Neuronal stem cell (in vitro differentiated cells): ENCODE data around the gene RASL12.
"Not testable (repeated sequence)": the region's sequence is repeated elsewhere in the genome, so short reads cannot be mapped to it uniquely, and the experiment has no call there.

Experiments used
- DNase-seq: peaks from one replicate; pipeline ENCODE4 v3.0.0-alpha.2; 2013; ENCODE audit warnings: low spot score
- H2AFZ ChIP-seq: one replicate; pipeline ENCODE4 v1.6.1; 2013; ENCODE audit warnings: mild to moderate bottlenecking, low read length, inconsistent platforms
- H2AK5ac ChIP-seq: 2 replicates; pipeline ENCODE4 v1.6.1; 2013; ENCODE audit warnings: low read depth, mild to moderate bottlenecking, inconsistent platforms, low read length, moderate library complexity, mixed read lengths
- H2BK120ac ChIP-seq: 2 replicates; pipeline ENCODE4 v1.6.1; 2013; ENCODE audit warnings: low read depth, mild to moderate bottlenecking, inconsistent platforms, low read length, moderate library complexity, mixed read lengths
- H2BK12ac ChIP-seq: one replicate; pipeline ENCODE4 v1.6.1; 2013; ENCODE audit warnings: low read length, inconsistent platforms
- H2BK15ac ChIP-seq: 2 replicates; pipeline ENCODE4 v1.6.1; 2013; ENCODE audit warnings: mild to moderate bottlenecking, low read length, inconsistent platforms, mixed read lengths
- H2BK5ac ChIP-seq: one replicate; pipeline ENCODE4 v1.6.1; 2013; ENCODE audit warnings: inconsistent platforms, mild to moderate bottlenecking, low read length, moderate library complexity
- H3K14ac ChIP-seq: one replicate; pipeline ENCODE4 v1.6.1; 2013; ENCODE audit warnings: low read length, inconsistent platforms
- H3K18ac ChIP-seq: 2 replicates; pipeline ENCODE4 v1.6.1; 2013; ENCODE audit warnings: low read length, inconsistent platforms
- H3K23ac ChIP-seq: 2 replicates; pipeline ENCODE4 v1.6.1; 2013; ENCODE audit warnings: low read depth, mild to moderate bottlenecking, mixed read lengths, low read length, inconsistent platforms; ENCODE audit not compliant: poor library complexity
- H3K27ac ChIP-seq: replicated peaks from 3 replicates; pipeline ENCODE4 v1.5.1; 2013; ENCODE audit warnings: low read length, inconsistent platforms
- H3K27me3 ChIP-seq, 3 experiments: 2 replicates each; pipeline ENCODE4 v1.6.1; 2013; ENCODE audit warnings: low read length in 3 of 3, mild to moderate bottlenecking in 2 of 3, inconsistent platforms in 1 of 3, low read depth in 1 of 3, mixed read lengths in 1 of 3, moderate library complexity in 1 of 3; ENCODE audit not compliant: control insufficient read depth in 3 of 3, insufficient read depth in 3 of 3
- H3K36me3 ChIP-seq, 2 donors: replicated peaks in 1 of 2; 2 replicates each; pipeline ENCODE4 v1.6.1; 2013; ENCODE audit warnings: low read length in 2 of 2; ENCODE audit not compliant: control insufficient read depth in 2 of 2, insufficient read depth in 2 of 2
- H3K4ac ChIP-seq: 2 replicates; pipeline ENCODE4 v1.6.1; 2013; ENCODE audit warnings: inconsistent platforms, mild to moderate bottlenecking, low read length, moderate library complexity
- H3K4me1 ChIP-seq, 2 donors: 1 replicate in 1 of 2; 2 replicates in 1 of 2; pipeline ENCODE4 v1.6.1; 2013; ENCODE audit warnings: low read length in 2 of 2, low read depth in 1 of 2; ENCODE audit not compliant: control insufficient read depth in 2 of 2, insufficient read depth in 1 of 2
- H3K4me2 ChIP-seq: one replicate; pipeline ENCODE4 v1.6.1; 2013; ENCODE audit warnings: mild to moderate bottlenecking, low read length, inconsistent platforms; ENCODE audit not compliant: insufficient read depth, poor library complexity, severe bottlenecking
- H3K4me3 ChIP-seq, 2 donors: 2 replicates each; pipeline ENCODE4 v1.5.1; 2013; ENCODE audit warnings: low read length in 2 of 2, mild to moderate bottlenecking in 2 of 2, inconsistent platforms in 1 of 2, moderate library complexity in 1 of 2
- H3K79me1 ChIP-seq: one replicate; pipeline ENCODE4 v1.6.1; 2013; ENCODE audit warnings: low read depth, mild to moderate bottlenecking, inconsistent platforms, low read length, moderate library complexity
- H3K9ac ChIP-seq: one replicate; pipeline ENCODE4 v1.6.1; 2013; ENCODE audit warnings: mild to moderate bottlenecking, low read depth, low read length, inconsistent platforms; ENCODE audit not compliant: poor library complexity
- H3K9me3 ChIP-seq, 2 donors: replicated peaks in 1 of 2; 2 replicates each; pipeline versions ENCODE3 to v1.6.1; 2013; ENCODE audit warnings: low read length in 2 of 2, mild to moderate bottlenecking in 2 of 2, inconsistent platforms in 1 of 2, low read depth in 1 of 2, mixed read lengths in 1 of 2, moderate library complexity in 1 of 2; ENCODE audit not compliant: control insufficient read depth in 2 of 2, insufficient read depth in 1 of 2
- H4K8ac ChIP-seq: one replicate; pipeline ENCODE4 v1.6.1; 2013; ENCODE audit warnings: low read depth, mild to moderate bottlenecking, inconsistent platforms, low read length, moderate library complexity
- H4K91ac ChIP-seq: one replicate; pipeline ENCODE4 v1.6.1; 2013; ENCODE audit warnings: low read length, low read depth, mild to moderate bottlenecking, inconsistent platforms; ENCODE audit not compliant: poor library complexity
- WGBS, 2 donors: extraction: QIAGEN DNeasy Blood & Tissue Kit; methylation state at CpG; one replicate each; pipeline ENCODE4 v1.1.7; 2013; ENCODE audit warnings: missing lambda C conversion rate in 2 of 2, mixed read lengths in 1 of 2; ENCODE audit not compliant: insufficient read length in 2 of 2, insufficient replicate concordance in 1 of 2; ENCODE audit errors: extremely low coverage in 2 of 2; 5-methylcytosine and 5-hydroxymethylcytosine counted together

The RASL12 gene

GRCh38 chr15:65021488-65021887 lies 46.3 kb downstream of the RASL12 start:
- no peak overlapping the region for H2AK5ac ChIP-seq
- no peak overlapping the region for H2BK12ac ChIP-seq
- DNase-seq = no peak
- no peak overlapping the region for H3K27ac ChIP-seq
- H3K4me2 ChIP-seq = no peak overlapping the region
- no peak overlapping the region for H3K14ac ChIP-seq
- H3K9me3 ChIP-seq = no peaks in the 10 kb centered on the region
- no peak overlapping the region for H2BK15ac ChIP-seq
- peaks cover 13 to 93% of the 10 kb centered on the region in 2 donors for H3K36me3 ChIP-seq
- no peak overlapping the region for H4K91ac ChIP-seq
- no peak overlapping the region for H3K4ac ChIP-seq
- no peak overlapping the region for H2BK5ac ChIP-seq
- H3K9ac ChIP-seq = no peak overlapping the region
- H2AFZ ChIP-seq = no peak overlapping the region
- H3K18ac ChIP-seq = no peak overlapping the region
- H4K8ac ChIP-seq = no peak overlapping the region
- no peaks in the 10 kb centered on the region for H3K79me1 ChIP-seq
- no peak overlapping the region for H3K23ac ChIP-seq
- H3K4me1 ChIP-seq = no peaks in the 10 kb centered on the region
- H3K27me3 ChIP-seq = no peaks in the 10 kb centered on the region
- no peak overlapping the region for H2BK120ac ChIP-seq
- no peak overlapping the region for H3K4me3 ChIP-seq

- no peak for DNase-seq
- Histone ChIP-seq H3K4ac (no peak overlapping the region), H3K9ac (no peak overlapping the region), H2BK15ac (no peak overlapping the region), H3K18ac (no peak overlapping the region), H3K4me2 (no peak overlapping the region), H3K79me1 (no peaks in the 10 kb centered on the region), H3K27me3 (no peaks in the 10 kb centered on the region), H2BK12ac (no peak overlapping the region), H4K8ac (no peak overlapping the region), H2AFZ (no peak overlapping the region), H3K14ac (no peak overlapping the region), H3K36me3 (peaks cover 6 to 93% of the 10 kb centered on the region in 2 donors), H2BK120ac (no peak overlapping the region), H3K9me3 (no peaks in the 10 kb centered on the region), H3K27ac (no peak overlapping the region), H4K91ac (no peak overlapping the region), H3K4me3 (no peak overlapping the region), H2BK5ac (no peak overlapping the region), H3K4me1 (no peaks in the 10 kb centered on the region), H3K23ac (no peak overlapping the region), H2AK5ac (no peak overlapping the region)
- WGBS, 2 donors = no CpG with 5 or more reads among the region's 1 CpG
Measured at GRCh38 chr15:65020419-65020818, 47.4 kb downstream of the RASL12 start.

GRCh38 chr15:65011198-65011597 lies 56.6 kb downstream of the RASL12 start:
- H3K14ac ChIP-seq, H2BK15ac ChIP-seq, H3K4me2 ChIP-seq, DNase-seq, H4K8ac ChIP-seq, H3K9ac ChIP-seq, H3K18ac ChIP-seq, H2AK5ac ChIP-seq, H4K91ac ChIP-seq, H3K4me3 ChIP-seq, H3K27ac ChIP-seq, H2BK12ac ChIP-seq, H3K4me1 ChIP-seq, H3K79me1 ChIP-seq, H2BK5ac ChIP-seq, H2BK120ac ChIP-seq, H2AFZ ChIP-seq, H3K27me3 ChIP-seq, H3K4ac ChIP-seq, H3K23ac ChIP-seq: not testable (repeated sequence)
- WGBS, 2 donors = no CpG with 5 or more reads among the region's 4 CpGs
- Histone ChIP-seq H3K9me3 (peaks cover 5 to 25% of the 10 kb centered on the region in 2 donors), H3K36me3 (peaks cover 8 to 64% of the 10 kb centered on the region in 2 donors)

GRCh38 chr15:65008983-65009382 lies 58.8 kb downstream of the RASL12 start:
- DNase-seq = no peak
- H2BK12ac ChIP-seq = no peak overlapping the region

More at GRCh38 chr15:65008983-65009382, 58.8 kb downstream of the RASL12 start:
- H4K8ac ChIP-seq = no peak overlapping the region
- H2AFZ ChIP-seq = no peak overlapping the region
- H2BK15ac ChIP-seq = no peak overlapping the region
- H3K4me1 ChIP-seq = no peaks in the 10 kb centered on the region
- WGBS, 2 donors = no CpG with 5 or more reads among the region's 2 CpGs
- peaks cover 5 to 25% of the 10 kb centered on the region in 2 donors for H3K9me3 ChIP-seq
- no peaks in the 10 kb centered on the region for H3K27me3 ChIP-seq
- H3K4ac ChIP-seq = no peak overlapping the region
- no peak overlapping the region for H3K23ac ChIP-seq
- H2BK5ac ChIP-seq = no peak overlapping the region
- H4K91ac ChIP-seq = no peak overlapping the region
- no peak overlapping the region for H3K27ac ChIP-seq
- no peak overlapping the region for H3K14ac ChIP-seq
- no peak overlapping the region for H3K4me2 ChIP-seq
- H2AK5ac ChIP-seq = no peak overlapping the region
- H3K18ac ChIP-seq = no peak overlapping the region
- no peaks in the 10 kb centered on the region for H3K79me1 ChIP-seq
- no peak overlapping the region for H3K4me3 ChIP-seq
- H2BK120ac ChIP-seq = no peak overlapping the region
- H3K36me3 ChIP-seq = peaks cover 5 to 63% of the 10 kb centered on the region in 2 donors
- H3K9ac ChIP-seq = no peak overlapping the region
